HEK293T (cell line): ENCODE measurements around the gene FAM3C.

Experiments used
- ARNT ChIP-seq: fragments of 450-650 bp; IDR thresholded peaks from 2 replicates; pipeline ENCODE4 v1.6.1; 2017; ENCODE audit warnings: mild to moderate bottlenecking
- BHLHE40 ChIP-seq: fragments of 450-650 bp; IDR thresholded peaks from 2 replicates; pipeline ENCODE4 v1.6.1; 2016; ENCODE audit warnings: mild to moderate bottlenecking, moderate library complexity, borderline replicate concordance
- CTBP1 ChIP-seq: fragments of 450-650 bp; IDR thresholded peaks from 2 replicates; pipeline ENCODE4 v1.6.1; 2016; ENCODE audit warnings: borderline replicate concordance
- ELF4 ChIP-seq: fragments of 450-650 bp; IDR thresholded peaks from 2 replicates; pipeline ENCODE4 v1.6.1; 2017; ENCODE audit warnings: antibody characterized with exemption
- FOXA1 ChIP-seq: fragments of 450-650 bp; IDR thresholded peaks from 2 replicates; pipeline ENCODE4 v1.6.1; 2016; ENCODE audit warnings: mild to moderate bottlenecking
- FOXK2 ChIP-seq: fragments of 450-650 bp; IDR thresholded peaks from 2 replicates; pipeline ENCODE4 v1.6.1; 2016; ENCODE audit warnings: mild to moderate bottlenecking
- FOXM1 ChIP-seq: fragments of 450-650 bp; IDR thresholded peaks from 2 replicates; pipeline ENCODE4 v1.6.1; 2017; ENCODE audit warnings: mild to moderate bottlenecking, borderline replicate concordance
- HDGF ChIP-seq: fragments of 450-650 bp; IDR thresholded peaks from 2 replicates; pipeline ENCODE4 v1.6.1; 2017; ENCODE audit warnings: antibody characterized with exemption, borderline replicate concordance
- NFRKB ChIP-seq: fragments of 450-650 bp; IDR thresholded peaks from 2 replicates; pipeline ENCODE4 v1.6.1; 2016; ENCODE audit warnings: mild to moderate bottlenecking, moderate library complexity
- SP1 ChIP-seq: fragments of 450-650 bp; IDR thresholded peaks from 2 replicates; pipeline ENCODE4 v1.6.1; 2017
- SUZ12 ChIP-seq: fragments of 450-650 bp; IDR thresholded peaks from 2 replicates; pipeline ENCODE4 v1.6.1; 2016; ENCODE audit warnings: mild to moderate bottlenecking
- TARDBP ChIP-seq: fragments of 450-650 bp; IDR thresholded peaks from 2 replicates; pipeline ENCODE4 v1.6.1; 2016
- ZNF384 ChIP-seq: fragments of 450-650 bp; IDR thresholded peaks from 2 replicates; pipeline ENCODE4 v1.6.1; 2016
- TF ChIP-seq, protein P1 (sequence below): fragments of 450-650 bp; IDR thresholded peaks from 2 replicates; pipeline ENCODE4 v1.6.1; 2016

DNA sequence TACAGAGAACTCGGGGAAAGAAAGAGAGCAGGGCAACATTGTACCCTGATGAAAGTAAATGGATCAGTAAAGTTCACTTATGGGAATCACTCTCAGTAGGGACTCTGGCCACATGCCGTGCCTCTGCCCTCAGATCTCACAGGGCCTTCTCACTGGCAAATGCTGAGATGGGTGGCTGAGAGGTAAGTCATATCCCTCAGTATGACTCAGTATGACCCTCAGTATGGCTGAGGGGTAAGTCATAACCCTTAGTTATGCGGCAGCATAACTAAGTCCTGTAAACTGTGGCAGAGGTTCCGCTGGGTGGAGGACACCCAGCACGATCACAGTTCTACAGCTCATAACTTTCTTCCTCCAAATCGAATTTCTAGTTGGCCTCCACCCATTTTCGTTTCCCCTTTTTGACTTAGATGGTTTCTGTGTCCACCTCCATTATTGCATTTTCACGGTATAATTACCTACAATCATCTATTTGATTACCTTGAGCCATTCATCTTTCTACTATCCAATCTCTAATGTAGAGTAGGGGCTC is 93.8 kb downstream of the FAM3C start:
- TF ChIP-seq SUZ12 (no peak), SP1 (no peak), TARDBP (no peak), CTBP1 (no peak), FOXM1 (no peak), FOXA1 (no peak), ARNT (no peak), BHLHE40 (no peak), NFRKB (no peak), ELF4 (no peak), HDGF (no peak), FOXK2 (no peak), ZNF384 (no peak)
- TF ChIP-seq, protein P1, sequence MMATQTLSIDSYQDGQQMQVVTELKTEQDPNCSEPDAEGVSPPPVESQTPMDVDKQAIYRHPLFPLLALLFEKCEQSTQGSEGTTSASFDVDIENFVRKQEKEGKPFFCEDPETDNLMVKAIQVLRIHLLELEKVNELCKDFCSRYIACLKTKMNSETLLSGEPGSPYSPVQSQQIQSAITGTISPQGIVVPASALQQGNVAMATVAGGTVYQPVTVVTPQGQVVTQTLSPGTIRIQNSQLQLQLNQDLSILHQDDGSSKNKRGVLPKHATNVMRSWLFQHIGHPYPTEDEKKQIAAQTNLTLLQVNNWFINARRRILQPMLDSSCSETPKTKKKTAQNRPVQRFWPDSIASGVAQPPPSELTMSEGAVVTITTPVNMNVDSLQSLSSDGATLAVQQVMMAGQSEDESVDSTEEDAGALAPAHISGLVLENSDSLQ = no peak
